Activated effector memory CD4-positive, alpha-beta T cell treated with anti-CD3 and anti-CD28 coated beads, Interleukin-2, amount 50 U/mL, for 16 hours (primary cell): Measurements from ENCODE around the gene FANK1.
"Not testable (repeated sequence)": the region's sequence is repeated elsewhere in the genome, so short reads cannot be mapped to it uniquely, and the experiment has no call there.

ENCODE experiments used
- DNase-seq: peaks from one replicate; pipeline ENCODE4 v3.0.0-alpha.2; 2020

The FANK1 gene

DNA sequence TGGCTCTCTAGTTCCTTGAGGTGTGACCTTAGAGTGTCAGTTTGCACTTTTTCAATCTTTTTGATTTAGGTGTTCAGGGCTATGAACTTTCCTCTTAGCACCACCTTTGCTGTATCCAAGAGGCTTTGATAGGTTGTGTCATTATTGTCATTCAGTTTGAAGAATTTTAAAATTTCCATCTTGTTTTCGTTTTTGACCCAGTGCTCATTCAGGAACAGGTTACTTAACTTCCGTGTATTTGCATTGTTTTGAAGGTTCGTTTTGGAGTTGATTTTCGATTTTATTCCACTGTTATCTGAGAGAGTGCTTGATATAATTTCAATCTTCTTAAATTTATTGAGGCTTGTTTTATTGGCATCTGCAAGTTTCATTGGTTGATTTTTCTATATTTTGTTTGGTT is 37.3 kb downstream of the FANK1 start:
- no peak for DNase-seq

DNA sequence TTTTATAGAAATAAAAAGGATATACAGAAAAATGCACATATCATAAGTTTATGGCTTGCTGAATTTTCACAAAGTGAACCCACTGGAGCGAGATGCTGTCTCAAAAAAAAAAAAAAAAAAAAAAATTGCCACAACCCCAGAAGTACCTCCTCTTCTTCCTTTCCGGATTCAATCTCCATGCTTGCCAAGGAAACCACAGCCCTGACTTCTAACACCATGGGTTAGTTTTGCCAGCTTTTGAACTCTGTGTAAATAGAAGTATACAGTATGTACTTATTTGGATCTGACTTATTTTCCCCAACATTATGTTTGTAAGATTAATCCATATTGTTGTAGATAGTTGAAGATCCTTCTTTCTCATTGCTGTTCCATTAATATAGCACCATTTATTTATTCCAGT is 40.0 kb downstream of the FANK1 start:
- DNase-seq, result no peak

DNA sequence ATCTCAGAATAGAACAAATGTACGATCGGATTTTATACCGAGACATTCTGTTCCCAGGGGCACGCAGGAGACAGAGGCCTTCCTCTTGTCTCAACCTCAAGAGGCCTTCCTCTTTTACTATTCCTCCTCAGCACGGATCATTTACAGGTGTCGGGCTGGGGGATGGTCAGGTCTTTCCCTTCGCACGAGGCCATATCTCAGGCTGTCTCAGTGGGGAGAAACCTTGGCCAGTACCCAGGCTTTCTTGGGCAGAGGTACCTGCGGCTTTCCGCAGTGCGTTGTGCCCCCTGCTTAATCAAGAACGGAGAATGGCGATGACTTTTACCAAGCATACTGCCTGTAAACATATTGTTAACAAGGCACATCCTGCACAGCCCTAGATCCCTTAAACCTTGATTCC is 44.2 kb downstream of the FANK1 start:
- no peak for DNase-seq

DNA sequence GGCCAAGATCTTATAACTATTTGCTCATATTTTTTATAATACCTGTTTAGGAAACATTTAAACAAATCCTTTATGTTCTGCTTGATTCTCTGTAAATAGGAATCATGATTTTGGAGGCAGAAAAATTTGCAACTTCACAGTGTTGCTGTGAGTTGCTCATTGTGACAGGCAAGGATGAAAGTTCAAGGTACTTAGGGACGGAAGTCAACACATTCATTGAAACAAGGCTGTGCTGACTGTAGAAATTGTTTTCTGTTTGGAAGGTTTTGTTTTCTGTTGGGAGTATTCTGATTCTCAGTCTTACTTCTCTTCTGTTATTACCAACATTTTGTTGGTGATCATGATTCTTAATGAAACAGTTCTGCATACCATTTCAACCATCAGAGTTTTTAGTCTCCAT is 54.9 kb downstream of the FANK1 start:
- DNase-seq, result no peak

DNA sequence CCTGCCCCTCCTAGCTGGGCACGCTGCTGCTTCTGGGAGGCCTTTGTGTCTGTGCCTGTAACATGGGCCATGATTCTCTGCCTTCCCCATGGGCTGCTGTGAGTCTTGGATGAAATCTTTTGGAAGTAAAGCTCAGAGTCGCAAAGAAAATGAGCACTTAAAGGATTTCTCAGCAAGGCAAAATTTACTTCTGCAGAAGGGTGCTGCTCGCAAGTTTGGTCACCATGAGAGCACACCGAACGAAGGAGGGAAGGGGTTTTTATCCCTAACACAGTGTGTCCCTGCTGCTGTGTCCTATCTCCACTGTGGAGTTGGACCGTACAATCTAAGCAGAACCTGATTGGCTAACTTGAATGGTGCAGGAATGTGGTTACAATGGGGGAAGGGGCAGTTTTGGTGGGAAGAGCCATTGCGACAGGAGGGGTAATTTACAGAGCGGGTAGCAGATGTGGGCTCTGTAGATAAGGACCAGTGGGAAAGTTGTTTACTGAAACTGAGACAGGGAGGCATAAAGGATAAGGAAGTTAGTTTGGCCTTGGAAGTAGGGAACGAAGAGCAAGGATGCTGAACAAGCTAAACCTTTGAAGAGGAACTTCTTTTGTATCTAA is 57.5 kb downstream of the FANK1 start:
- DNase-seq, result no peak

DNA sequence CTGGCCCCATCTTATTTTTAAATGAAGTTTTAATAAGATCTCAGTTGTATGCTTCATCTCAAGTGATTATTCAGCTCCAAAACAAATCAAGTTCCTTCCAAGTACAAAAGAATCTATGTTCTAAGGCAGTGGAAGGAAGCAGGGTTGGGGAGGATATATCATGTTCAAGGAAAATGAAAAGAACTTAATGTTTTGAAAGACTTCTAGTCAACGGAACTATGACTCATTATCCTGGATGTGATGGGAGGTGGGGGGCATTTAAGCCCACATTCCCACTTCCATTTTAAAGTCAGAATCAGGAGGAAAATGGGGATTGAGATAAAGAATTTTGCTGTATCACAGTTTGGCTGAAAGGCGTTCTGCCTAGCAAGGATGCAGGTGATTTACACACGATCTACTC is 59.4 kb downstream of the FANK1 start:
- no peak for DNase-seq

DNA sequence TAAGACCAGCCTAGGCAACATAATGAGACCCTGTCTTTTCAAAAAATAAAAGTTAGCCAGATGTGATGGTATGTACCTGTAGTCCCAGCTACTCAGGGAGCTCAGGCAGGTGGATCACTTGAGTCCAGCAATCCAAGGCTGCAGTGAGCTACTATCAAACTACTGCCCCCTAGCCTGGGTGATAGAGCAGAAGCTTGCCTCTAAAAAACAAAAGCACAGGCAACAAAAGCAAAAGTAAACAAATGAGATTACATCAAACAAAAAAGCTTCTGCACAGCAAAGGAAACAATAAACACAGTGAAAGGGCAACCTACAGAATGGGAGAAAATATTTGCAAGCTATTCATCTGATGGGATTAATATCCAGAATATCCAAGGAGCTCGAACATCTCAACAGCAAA is 65.4 kb downstream of the FANK1 start:
- DNase-seq, result no peak

DNA sequence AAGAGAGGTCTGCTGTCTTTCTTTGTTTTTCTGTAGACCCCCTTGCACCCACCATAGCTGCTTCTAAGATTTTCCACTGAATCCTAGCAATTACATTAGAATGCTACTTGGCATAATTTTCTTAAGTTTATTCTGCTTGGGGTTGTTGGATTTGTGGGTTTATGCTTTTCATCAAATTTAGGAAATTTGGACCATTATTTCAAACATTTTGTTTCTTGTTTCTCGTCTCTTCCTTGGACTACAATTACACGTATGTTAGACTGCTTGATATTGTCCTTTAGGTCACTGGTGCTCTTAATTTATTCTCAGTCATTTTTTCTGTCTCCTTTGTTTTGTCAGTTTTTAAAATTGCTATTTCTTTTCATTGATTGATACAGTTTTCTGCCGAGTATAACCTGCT is 65.8 kb downstream of the FANK1 start:
- no peak for DNase-seq

DNA sequence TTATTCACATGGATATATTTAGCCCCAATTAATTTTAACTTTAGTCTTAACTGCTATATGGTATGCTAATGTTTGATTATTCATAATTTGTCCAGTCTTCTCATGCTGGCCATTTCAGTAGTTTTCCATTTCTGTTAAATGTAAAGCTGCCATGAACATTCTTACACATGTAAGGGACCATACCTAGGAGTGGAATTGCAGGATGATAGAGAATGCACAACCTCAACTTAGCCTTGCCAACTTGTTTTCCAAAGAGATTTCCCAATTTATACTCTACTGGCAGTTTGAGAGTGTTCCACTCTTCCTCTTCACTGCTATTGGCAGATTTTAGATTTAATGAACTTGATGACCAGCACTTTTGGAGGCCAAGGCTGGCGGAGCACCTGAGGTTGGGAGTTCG is 68.2 kb downstream of the FANK1 start:
- DNase-seq, result no peak

DNA sequence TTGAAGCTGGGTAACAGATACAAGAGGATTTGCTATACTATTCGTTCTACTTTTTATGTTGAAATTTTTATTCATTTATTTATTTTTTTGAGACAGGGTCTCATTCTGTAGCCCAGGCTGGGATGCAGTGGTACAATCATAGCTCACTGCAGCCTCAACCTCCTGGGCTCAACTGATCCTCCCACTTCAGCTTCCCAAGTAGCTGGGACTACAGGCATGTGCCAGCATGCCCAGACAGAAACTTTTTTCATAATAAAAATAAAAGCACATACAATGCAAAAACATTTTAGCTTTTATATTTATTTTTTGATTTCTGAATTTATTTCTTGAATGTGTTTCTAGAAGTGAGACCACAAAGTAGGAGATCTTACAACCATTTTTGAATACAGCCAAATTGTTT is 71.2 kb downstream of the FANK1 start:
- no peak for DNase-seq

DNA sequence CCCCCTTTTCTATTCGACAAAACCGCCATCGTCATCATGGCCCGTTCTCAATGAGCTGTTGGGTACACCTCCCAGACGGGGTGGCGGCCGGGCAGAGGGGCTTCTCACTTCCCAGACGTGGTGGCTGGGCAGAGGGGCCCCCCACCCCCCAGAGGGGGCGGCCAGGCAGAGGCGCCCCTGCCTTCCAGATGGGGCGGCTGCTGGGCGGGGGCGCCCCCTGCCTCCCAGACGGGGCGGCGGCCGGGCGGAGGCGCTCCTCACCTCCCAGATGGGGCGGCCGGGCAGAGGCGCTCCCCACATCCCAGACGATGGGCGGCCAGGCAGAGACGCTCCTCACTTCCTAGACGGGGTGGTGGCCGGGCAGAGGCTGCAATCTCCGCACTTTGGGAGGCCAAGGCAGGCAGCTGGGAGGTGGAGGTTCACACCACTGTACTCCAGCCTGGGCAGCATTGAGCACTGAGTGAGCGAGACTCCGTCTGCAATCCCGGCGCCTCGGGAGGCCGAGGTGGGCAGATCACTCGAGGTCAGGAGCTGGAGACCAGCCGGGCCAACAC is 73.8 kb downstream of the FANK1 start:
- not testable (repeated sequence) for DNase-seq

DNA sequence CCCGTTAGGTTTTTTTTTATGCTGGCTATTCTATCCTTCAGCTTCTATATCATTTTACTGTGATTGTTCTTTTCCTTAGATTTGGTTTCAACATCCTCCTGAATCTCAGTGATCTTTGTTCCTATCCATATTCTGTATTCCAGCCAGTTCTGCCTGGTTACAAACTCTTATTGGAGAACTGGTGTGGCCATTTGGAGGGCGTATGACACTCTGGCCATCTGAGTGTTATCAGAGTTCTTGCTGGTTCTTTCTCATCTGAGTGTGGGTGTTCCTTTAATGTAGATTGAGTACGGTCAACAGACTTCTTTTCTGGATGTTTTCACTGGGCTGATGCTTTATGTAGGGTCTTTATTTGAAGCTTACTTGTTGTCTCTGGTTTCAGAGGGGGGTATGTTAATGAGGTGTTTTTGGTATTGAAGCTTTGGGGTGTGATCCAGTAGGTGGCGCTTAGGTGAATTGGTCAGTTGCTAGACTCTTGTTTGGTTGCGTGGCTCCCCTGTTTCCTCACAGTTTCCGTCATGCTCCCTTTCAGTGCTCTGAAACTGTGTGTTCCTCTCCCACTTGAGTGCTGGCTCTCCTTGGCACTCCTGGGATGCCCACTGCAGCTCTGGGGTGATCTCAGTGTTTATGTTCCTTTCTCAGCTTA is 80.7 kb downstream of the FANK1 start:
- DNase-seq, result no peak

DNA sequence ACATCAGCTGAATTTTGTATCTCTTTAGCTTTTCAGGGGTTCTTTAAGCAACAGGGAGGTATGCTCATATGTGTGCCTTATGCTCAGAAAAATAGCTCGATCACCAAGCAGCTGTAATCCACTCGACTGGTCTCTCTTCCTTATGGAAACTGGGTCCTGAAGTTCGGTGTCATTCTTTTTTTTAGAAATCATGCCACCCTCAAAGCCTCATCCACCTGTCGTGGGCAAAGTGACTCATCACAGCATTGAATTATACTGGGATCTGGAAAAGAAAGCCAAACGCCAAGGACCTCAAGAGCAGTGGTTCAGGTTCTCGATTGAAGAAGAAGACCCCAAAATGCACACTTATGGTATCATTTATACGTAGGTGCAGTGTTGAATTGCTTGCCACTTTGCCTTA is 83.6 kb downstream of the FANK1 start:
- no peak for DNase-seq

DNA sequence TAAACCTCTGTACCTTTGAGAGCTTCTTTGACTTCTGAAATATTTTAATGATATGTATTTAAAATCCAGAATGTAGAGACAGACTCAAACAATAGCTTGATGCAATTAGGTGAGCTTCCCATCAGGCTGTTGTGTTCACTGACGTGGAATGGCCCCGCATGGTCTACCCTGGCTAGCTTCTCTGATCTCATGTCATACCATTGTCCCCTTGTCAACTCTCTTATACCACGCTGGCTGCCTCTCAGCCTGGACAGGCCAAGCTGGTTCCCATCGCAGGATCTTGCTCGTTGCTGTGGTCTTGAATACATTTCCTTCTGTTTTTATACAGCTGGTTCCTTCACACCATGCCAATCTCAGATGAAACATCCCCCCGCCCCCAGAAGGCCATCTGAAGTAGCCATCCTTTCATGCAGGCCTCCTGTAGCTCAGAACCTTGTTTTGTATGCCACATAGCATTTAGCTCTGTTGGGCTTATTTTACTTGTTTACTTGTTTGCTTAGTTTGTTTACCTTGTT is 84.2 kb downstream of the FANK1 start:
- no peak for DNase-seq

DNA sequence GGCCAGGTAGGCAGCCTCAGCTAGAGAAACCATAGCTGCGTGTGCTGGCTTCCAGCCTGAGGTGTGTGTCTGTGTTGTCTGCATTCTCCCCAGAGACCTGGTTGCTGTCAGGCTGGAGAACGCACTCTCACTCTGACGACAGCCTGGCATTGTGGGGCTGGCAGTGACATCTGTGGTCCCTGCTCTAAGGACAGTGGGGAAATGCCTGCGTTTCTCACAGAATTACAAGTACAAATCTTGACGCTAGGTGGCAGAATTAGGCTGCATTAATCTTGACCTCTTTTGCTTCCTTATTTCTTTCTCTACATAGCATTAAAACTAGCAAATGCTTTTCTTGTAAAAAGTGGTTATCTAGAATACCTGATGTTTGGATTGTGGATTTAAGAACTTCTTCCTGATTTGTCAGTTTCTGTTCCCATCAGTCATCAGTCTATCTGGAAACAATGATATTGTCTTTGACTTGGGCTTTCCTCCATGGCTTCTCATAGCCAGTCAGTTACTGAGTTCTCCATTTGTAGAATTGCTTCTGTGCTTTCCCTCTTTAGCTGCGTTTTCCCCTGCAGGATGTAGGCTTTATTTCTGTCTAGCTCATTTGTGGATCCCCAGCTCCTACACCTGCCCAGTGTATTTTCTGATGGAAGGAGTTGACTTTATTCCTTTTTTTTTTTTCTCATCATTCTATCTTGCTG is 86.0 kb downstream of the FANK1 start:
- DNase-seq, result no peak

DNA sequence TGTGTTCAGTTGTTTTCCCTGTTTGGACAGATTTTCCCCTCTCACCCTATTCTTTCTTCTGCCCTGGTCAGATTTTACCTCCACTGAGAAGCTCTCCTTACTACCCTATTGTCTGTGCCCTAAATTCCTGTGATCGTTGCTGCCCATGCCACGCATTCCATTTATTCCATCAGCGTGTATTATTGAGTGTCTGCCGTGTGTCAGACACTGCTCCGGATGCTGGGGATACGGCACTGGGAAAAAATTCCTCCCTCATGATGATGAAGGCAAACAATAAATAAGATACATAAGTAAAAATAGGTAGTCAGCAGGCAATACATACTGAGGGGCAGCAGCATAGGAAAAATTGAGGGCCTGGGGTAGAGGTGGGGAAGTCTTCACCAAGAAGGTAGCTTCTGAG is 86.8 kb downstream of the FANK1 start:
- no peak for DNase-seq

DNA sequence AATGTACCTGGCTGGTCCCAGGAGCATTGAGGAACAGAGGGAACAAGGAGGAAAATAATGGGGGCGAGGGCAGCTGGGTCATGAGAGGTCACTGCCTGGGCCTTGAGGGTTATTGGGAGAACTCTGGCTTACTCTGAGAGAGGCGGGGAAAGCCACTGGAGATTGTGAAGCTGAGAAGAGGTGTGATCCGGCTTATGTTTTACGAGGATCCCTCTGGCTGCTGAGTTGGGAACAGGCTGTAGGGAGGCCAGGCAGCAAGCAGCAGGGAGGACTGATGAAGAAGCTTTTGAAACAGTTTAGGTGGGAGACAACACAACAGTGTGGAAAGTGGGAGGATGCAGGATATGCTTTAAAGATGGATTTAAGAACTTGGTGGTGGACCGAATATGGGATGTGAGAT is 87.3 kb downstream of the FANK1 start:
- DNase-seq, result no peak

DNA sequence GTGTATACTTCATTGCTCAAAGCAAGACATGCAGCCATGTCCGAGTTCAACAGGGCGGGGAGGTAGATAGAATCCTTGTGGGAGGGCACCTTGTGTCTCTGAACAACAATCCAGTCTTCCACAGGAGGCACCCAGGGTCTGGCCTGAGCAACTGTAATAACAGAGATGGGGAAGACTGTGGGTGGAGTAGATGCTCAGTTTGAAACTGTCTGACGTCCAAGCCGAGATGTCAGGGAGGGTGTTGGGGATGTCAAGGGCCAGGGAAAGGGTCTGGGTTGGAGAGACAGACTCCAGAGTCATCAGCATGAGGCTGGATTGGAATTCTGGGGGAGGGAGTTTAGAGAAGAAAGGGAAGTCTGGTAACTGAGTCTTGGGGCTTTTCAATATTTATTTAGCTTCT is 88.0 kb downstream of the FANK1 start:
- no peak for DNase-seq

DNA sequence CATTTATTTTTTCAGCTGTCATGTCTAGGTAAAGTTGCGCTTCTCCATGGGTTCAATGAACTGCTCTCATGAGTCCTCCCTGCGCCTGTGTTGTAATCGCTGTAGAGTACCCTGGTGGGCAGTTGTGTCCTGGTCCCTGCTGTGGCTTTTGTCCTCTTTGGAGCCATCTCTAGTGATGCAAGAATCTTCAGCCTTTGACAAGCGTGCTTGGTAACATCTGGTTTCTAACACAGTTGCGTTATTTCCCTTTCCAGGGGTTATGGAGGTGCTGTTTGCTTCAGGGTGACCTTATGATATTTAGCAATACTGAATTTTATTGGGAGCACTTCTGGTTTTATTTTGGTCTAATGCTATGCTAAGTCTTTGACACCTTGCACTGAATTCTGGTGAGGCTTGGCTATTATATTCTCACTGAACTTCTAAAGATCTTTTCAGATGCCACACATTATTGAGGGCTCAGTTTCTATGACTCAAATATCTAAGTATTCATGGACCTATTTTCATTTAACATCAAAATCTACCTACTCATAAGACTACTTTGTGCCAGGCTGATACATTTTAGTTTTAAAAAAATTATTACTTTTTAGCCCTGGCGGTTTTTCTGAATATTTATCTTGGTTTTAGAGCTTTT is 88.6 kb downstream of the FANK1 start:
- no peak for DNase-seq

DNA sequence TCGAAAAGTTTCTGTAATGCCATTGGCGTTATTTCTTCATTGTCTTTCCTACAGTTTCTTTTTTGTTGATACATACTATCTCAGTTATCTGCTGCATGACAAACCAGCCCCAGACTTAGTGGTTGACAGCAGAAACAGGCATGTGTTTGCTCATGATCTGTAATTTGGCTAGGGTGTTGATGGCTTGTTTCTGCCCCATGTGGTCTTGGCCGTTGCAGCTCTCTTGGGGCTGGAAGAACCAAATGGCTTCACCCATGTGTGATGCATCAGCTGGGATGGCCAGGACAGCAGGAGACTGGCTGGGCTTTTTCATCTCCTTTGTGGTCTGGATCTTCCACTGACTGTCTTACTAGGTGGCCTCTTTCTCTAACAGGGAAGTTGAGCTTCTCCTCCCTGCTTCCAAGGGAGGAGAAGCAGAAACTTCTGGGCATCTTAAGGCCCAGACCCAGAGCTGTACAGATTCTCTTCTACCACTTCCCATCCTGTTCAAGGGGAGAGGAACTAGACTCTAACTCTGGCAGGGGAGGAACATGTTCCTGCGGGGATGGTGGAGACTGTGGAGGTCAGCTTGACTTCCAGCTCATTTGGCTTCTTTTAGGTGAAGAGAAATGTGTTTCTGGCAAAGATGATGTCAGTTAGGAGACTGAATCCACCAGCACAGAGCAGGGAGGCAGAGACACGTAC is 89.3 kb downstream of the FANK1 start:
- DNase-seq, result no peak

DNA sequence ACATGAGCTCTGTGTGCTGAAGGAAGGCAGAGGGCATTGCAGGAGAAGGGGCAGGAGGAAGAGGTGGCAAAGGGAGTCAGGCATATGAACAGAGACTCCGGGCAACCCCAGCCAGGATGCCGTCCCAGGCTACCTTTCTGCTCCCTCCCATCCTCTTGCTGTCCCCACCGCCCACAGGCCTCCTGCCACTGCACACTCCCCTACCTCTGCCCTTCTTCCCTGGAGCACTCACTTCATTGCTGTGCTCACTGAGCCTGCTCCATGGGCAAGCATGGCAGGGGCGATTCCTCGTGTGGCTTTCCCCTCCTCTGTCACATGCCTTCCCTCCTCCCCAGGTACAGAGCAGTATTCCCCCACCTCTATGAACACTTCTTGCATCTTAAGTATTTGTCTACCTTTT is 93.4 kb downstream of the FANK1 start:
- DNase-seq, result no peak

DNA sequence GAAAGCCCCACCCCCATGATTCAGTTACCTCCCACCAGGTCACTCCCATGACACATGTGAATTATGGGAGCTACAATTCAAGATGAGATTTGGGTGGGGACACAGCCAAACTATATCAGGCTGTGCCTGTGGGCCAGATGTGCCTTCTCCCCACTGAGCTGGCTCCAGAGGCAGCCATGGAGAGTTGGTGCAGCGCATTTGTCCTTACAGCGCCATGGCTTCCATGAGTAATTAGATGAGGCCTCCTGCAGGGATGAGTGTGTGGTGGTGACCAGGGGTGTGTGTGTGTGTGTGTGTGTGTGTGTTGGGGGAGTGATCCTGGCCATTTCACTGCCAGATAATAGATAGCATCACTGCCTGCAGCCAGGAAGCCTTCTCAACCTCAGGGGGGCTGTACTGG is 94.6 kb downstream of the FANK1 start:
- no peak for DNase-seq

DNA sequence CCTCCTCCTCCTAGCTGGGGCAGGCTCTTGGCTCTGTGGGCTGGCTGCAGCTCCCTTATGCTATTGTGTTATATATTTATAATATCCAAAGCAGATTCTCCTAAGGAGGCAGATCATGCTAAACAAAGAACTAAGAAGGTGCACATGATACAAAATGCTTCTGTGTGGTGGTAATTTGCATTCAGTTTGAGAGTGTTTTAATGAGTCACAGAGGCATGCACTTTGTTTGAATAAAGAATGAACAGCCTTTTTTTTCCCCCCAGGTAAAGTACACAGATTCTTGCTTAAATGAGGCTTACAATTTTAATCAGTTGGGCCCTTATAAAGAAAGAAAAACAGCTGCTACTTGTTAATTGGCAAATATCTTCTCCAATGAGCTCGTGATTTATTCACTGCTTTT is 95.0 kb downstream of the FANK1 start:
- DNase-seq, result no peak
